H9 (cell line): ENCODE data around the gene RPP25. TPM values are rescaled to one million over a fixed set of nuclear protein-coding genes. Genes with fewer than 3 reads are reported as not detected.

ENCODE experiments used
- DNase-seq: peaks from one replicate; pipeline ENCODE4 v3.0.0-alpha.2; 2017
- H2AFZ ChIP-seq: one replicate; pipeline ENCODE4 v1.6.1; 2013; ENCODE audit warnings: mild to moderate bottlenecking, low read length, control low read depth, moderate library complexity
- H2AK5ac ChIP-seq: 2 replicates; pipeline ENCODE4 v1.6.1; 2013; ENCODE audit warnings: low read length, control low read depth, mixed read lengths; ENCODE audit not compliant: insufficient read length
- H2BK120ac ChIP-seq: one replicate; pipeline ENCODE4 v1.6.1; 2013; ENCODE audit warnings: low read depth, mild to moderate bottlenecking, low read length, control low read depth, inconsistent platforms; ENCODE audit not compliant: poor library complexity, severe bottlenecking
- H2BK12ac ChIP-seq: 2 replicates; pipeline ENCODE4 v1.6.1; 2013; ENCODE audit warnings: low read length, control low read depth, mixed read lengths, low read depth; ENCODE audit not compliant: insufficient read length
- H2BK15ac ChIP-seq: 2 replicates; pipeline ENCODE4 v1.6.1; 2013; ENCODE audit warnings: low read depth, low read length, control low read depth
- H2BK20ac ChIP-seq: one replicate; pipeline ENCODE4 v1.6.1; 2013; ENCODE audit warnings: low read depth, mild to moderate bottlenecking, low read length, control low read depth, inconsistent platforms; ENCODE audit not compliant: poor library complexity, severe bottlenecking
- H2BK5ac ChIP-seq: 2 replicates; pipeline ENCODE4 v1.6.1; 2013; ENCODE audit warnings: low read length, control low read depth, mixed read lengths; ENCODE audit not compliant: insufficient read length
- H3K14ac ChIP-seq: 2 replicates; pipeline ENCODE4 v1.6.1; 2013; ENCODE audit warnings: low read length, control low read depth; ENCODE audit not compliant: insufficient read depth
- H3K18ac ChIP-seq: 2 replicates; pipeline ENCODE4 v1.6.1; 2013; ENCODE audit warnings: low read depth, mild to moderate bottlenecking, mixed read lengths, low read length, control low read depth; ENCODE audit not compliant: insufficient read length
- H3K23ac ChIP-seq: 2 replicates; pipeline ENCODE4 v1.6.1; 2013; ENCODE audit warnings: low read length, control low read depth, mixed read lengths, low read depth; ENCODE audit not compliant: insufficient read length
- H3K23me2 ChIP-seq: 2 replicates; pipeline ENCODE4 v1.6.1; 2013; ENCODE audit warnings: low read depth, mild to moderate bottlenecking, mixed read lengths, low read length, control low read depth; ENCODE audit not compliant: insufficient read length, poor library complexity, severe bottlenecking
- H3K27ac ChIP-seq: 2 replicates; pipeline ENCODE4 v1.5.1; 2013; ENCODE audit warnings: low read length, control low read depth, mixed read lengths, low read depth; ENCODE audit not compliant: insufficient read length
- H3K27me3 ChIP-seq: 2 replicates; pipeline ENCODE4 v1.6.1; 2013; ENCODE audit warnings: low read length, control low read depth, inconsistent platforms; ENCODE audit not compliant: insufficient read depth
- H3K4ac ChIP-seq: 2 replicates; pipeline ENCODE4 v1.6.1; 2013; ENCODE audit warnings: low read depth, mild to moderate bottlenecking, control low read depth, inconsistent platforms, low read length, moderate library complexity
- H3K4me1 ChIP-seq: 2 replicates; pipeline ENCODE4 v1.6.1; 2013; ENCODE audit warnings: low read length, control low read depth, inconsistent platforms; ENCODE audit not compliant: insufficient read depth
- H3K4me2 ChIP-seq: 2 replicates; pipeline ENCODE4 v1.6.1; 2013; ENCODE audit warnings: low read length, control low read depth, mixed read lengths; ENCODE audit not compliant: insufficient read length, insufficient read depth
- H3K56ac ChIP-seq: 2 replicates; pipeline ENCODE4 v1.6.1; 2013; ENCODE audit warnings: low read depth, mild to moderate bottlenecking, mixed read lengths, low read length, control low read depth; ENCODE audit not compliant: insufficient read length
- H3K79me1 ChIP-seq: 2 replicates; pipeline ENCODE4 v1.6.1; 2013; ENCODE audit warnings: low read depth, mild to moderate bottlenecking, moderate library complexity, low read length, control low read depth, inconsistent platforms; ENCODE audit not compliant: insufficient read depth, poor library complexity, severe bottlenecking
- H3K79me2 ChIP-seq: 2 replicates; pipeline ENCODE4 v1.6.1; 2013; ENCODE audit warnings: low read length, control low read depth, inconsistent platforms; ENCODE audit not compliant: insufficient read depth
- H3K9ac ChIP-seq: 2 replicates; pipeline ENCODE4 v1.6.1; 2013; ENCODE audit warnings: low read length, control low read depth, mixed read lengths; ENCODE audit not compliant: insufficient read length; ENCODE audit errors: extremely low read depth
- H3K9me3 ChIP-seq: one replicate; pipeline ENCODE4 v1.6.1; 2013; ENCODE audit warnings: low read depth, low read length, inconsistent platforms; ENCODE audit not compliant: control insufficient read depth
- H3T11ph ChIP-seq: one replicate; pipeline ENCODE4 v1.6.1; 2013; ENCODE audit warnings: mild to moderate bottlenecking, low read length, control low read depth, inconsistent platforms
- H4K20me1 ChIP-seq: one replicate; pipeline ENCODE4 v1.6.1; 2013; ENCODE audit not compliant: control insufficient read depth, insufficient read length, insufficient read depth
- H4K5ac ChIP-seq: 2 replicates; pipeline ENCODE4 v1.6.1; 2013; ENCODE audit warnings: low read depth, mild to moderate bottlenecking, mixed read lengths, low read length, control low read depth; ENCODE audit not compliant: insufficient read length
- H4K8ac ChIP-seq: replicated peaks from 2 replicates; pipeline ENCODE4 v1.6.1; 2013; ENCODE audit warnings: low read length, control low read depth, mixed read lengths, low read depth; ENCODE audit not compliant: insufficient read length
- H4K91ac ChIP-seq: 2 replicates; pipeline ENCODE4 v1.6.1; 2013; ENCODE audit warnings: low read depth, mild to moderate bottlenecking, moderate library complexity, mixed read lengths, low read length, control low read depth; ENCODE audit not compliant: insufficient read length
- H3K27ac Mint-ChIP-seq, 3 experiments: 2 replicates in 2 of 3; 3 replicates in 1 of 3; pipeline ENCODE4 v1.8.0; 2020 to 2021; ENCODE audit warnings: mixed read lengths in 3 of 3, mild to moderate bottlenecking in 1 of 3, moderate library complexity in 1 of 3
- H3K27me3 Mint-ChIP-seq: 2 replicates; pipeline ENCODE4 v1.8.0; 2021; ENCODE audit warnings: low read depth, mild to moderate bottlenecking, moderate library complexity, mixed read lengths
- H3K36me3 Mint-ChIP-seq, 3 experiments: 2 replicates in 2 of 3; 3 replicates in 1 of 3; pipeline ENCODE4 v1.8.0; 2020 to 2021; ENCODE audit warnings: low read depth in 3 of 3, mixed read lengths in 3 of 3; ENCODE audit not compliant: insufficient read depth in 1 of 3
- H3K4me1 Mint-ChIP-seq, 2 experiments: 2 replicates each; pipeline ENCODE4 v1.8.0; 2020; ENCODE audit warnings: mixed read lengths in 2 of 2
- H3K4me3 Mint-ChIP-seq, 2 experiments: 2 replicates in 1 of 2; 3 replicates in 1 of 2; pipeline ENCODE4 v1.8.0; 2020 to 2021; ENCODE audit warnings: mild to moderate bottlenecking in 2 of 2, mixed read lengths in 2 of 2, moderate library complexity in 1 of 2
- H3K9me3 Mint-ChIP-seq, 2 experiments: 2 replicates in 1 of 2; 3 replicates in 1 of 2; pipeline ENCODE4 v1.8.0; 2020; ENCODE audit warnings: mild to moderate bottlenecking in 2 of 2, mixed read lengths in 2 of 2, moderate library complexity in 1 of 2
- WGBS: extraction: QIAGEN DNeasy Blood & Tissue Kit; methylation state at CpG from one replicate; pipeline ENCODE4 v1.1.7; 2013; ENCODE audit warnings: missing lambda C conversion rate, low lambda C conversion rate, mixed read lengths; ENCODE audit not compliant: insufficient read length; ENCODE audit errors: extremely low coverage; 5-methylcytosine and 5-hydroxymethylcytosine counted together
- total RNA-seq: library from RNA; stranded (reverse); gene quantifications from 2 replicates; pipeline ENCODE4 v1.2.1, GENCODE V29; 2021
- TF ChIP-seq, protein P1 (sequence below): fragments of 200-600 bp; sonication (generic); conservative IDR thresholded peaks from 3 replicates; pipeline ENCODE4 v1.8.0; 2021; ENCODE audit warnings: antibody characterized with exemption, mild to moderate bottlenecking

Gene RPP25
- total RNA-seq, 1 experiment from 2014 or later: 12.6 TPM

DNA sequence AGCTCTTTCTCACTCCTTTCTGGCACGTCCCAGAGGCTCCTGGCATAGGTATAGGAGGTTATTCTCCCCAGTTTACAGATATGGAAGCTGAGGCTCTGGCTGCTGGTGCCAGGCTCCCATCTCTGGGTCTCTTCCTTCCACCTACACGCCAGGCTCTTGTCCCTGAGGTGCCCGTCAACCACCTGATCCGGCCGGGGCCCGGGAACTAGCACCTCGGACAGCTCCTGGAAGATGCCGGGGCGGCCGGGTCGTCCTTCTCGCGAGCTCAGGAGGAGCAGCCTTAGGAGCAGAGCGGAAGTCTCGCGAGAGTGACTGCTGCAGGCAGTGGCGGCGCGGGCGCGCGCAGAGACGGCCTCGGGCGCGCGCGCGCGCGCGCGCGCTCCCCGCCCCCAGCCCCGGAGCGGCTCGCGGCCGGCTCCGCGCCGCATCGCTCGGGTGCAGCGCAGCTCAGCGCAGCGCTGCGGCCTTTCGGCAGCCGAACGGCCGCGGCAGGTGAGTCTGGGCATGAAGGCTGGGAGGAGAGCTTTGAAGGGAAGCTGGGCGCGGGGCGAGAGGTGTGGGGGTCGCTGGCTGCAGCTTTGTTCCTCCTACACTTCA is 38.7 kb upstream of the RPP25 start, which contains the start of gene SCAMP5:
Gene SCAMP5 (plus strand): TSS at position 382 of the 597 bp plus-strand sequence. CDS start 16,277 bp downstream, outside the sequence.
- Histone ChIP-seq H2AK5ac (no peak within 1 kb of the TSS), H2BK20ac (no peak within 1 kb of the TSS), H3K27me3 (no peaks in the 10 kb centered on the region), H4K8ac (no peak within 1 kb of the TSS), H3K27ac (no peak within 1 kb of the TSS), H3K23me2 (peaks cover 8% of the 10 kb centered on the region), H3K14ac (peak within 1 kb of the TSS; percentile 80; the same call in 1 of the 2 replicates), H2BK12ac (no peak within 1 kb of the TSS), H3K4ac (no peak within 1 kb of the TSS), H3K4me1 (no peaks in the 10 kb centered on the region), H2BK120ac (no peak within 1 kb of the TSS), H3K9me3 (no peaks in the 10 kb centered on the region), H4K91ac (no peak within 1 kb of the TSS), H2AFZ (no peak within 1 kb of the TSS), H3K4me2 (peak within 1 kb of the TSS; percentile 82), H2BK15ac (no peak within 1 kb of the TSS), H4K5ac (no peak within 1 kb of the TSS), H3K23ac (no peak within 1 kb of the TSS), H3K79me1 (peaks cover 2% of the 10 kb centered on the region), H3T11ph (no peak within 1 kb of the TSS), H3K9ac (peak within 1 kb of the TSS; percentile 76), H3K79me2 (no peaks in the 10 kb centered on the region), H4K20me1 (no peaks in the 10 kb centered on the region), H2BK5ac (no peak within 1 kb of the TSS), H3K18ac (peak within 1 kb of the TSS; percentile 76), H3K56ac (no peak within 1 kb of the TSS)
- TF ChIP-seq, protein P1, sequence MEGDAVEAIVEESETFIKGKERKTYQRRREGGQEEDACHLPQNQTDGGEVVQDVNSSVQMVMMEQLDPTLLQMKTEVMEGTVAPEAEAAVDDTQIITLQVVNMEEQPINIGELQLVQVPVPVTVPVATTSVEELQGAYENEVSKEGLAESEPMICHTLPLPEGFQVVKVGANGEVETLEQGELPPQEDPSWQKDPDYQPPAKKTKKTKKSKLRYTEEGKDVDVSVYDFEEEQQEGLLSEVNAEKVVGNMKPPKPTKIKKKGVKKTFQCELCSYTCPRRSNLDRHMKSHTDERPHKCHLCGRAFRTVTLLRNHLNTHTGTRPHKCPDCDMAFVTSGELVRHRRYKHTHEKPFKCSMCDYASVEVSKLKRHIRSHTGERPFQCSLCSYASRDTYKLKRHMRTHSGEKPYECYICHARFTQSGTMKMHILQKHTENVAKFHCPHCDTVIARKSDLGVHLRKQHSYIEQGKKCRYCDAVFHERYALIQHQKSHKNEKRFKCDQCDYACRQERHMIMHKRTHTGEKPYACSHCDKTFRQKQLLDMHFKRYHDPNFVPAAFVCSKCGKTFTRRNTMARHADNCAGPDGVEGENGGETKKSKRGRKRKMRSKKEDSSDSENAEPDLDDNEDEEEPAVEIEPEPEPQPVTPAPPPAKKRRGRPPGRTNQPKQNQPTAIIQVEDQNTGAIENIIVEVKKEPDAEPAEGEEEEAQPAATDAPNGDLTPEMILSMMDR: no peak
- H3K4me1 Mint-ChIP-seq: peaks cover 13 to 16% of the 10 kb centered on the region in 2 experiments
- H3K9me3 Mint-ChIP-seq: peaks cover 2 to 4% of the 10 kb centered on the region in 2 experiments; a peak in 3 of 5 replicates
- WGBS: no CpG with 5 or more reads among the region's 58 CpGs
- H3K27me3 Mint-ChIP-seq: peaks cover 32% of the 10 kb centered on the region
- H3K27ac Mint-ChIP-seq: peak within 1 kb of the TSS in 1 of 3 experiments; percentile 32; a peak in 4 of 7 replicates
- peak within 1 kb of the TSS; percentile 84 to 92 for H3K4me3 Mint-ChIP-seq
- H3K36me3 Mint-ChIP-seq: peaks cover 8 to 16% (median 14%) of the 10 kb centered on the region in 3 experiments; a peak in 6 of 7 replicates
- peak; percentile 98 for DNase-seq
